Liver (tissue), 3 donors: Measurements from ENCODE around the gene PHGDH.

Experiments used
- EGR1 ChIP-seq, 2 donors: IDR thresholded peaks; 2 replicates each; pipeline ENCODE4 v1.6.1; 2016 to 2018; ENCODE audit warnings: antibody characterized with exemption in 2 of 2, low read depth in 2 of 2
- GABPA ChIP-seq, 2 donors: IDR thresholded peaks in 1 of 2; conservative IDR thresholded peaks in 1 of 2; 2 replicates each; pipeline ENCODE4 v1.6.1; 2016; ENCODE audit warnings: antibody characterized with exemption in 2 of 2, mild to moderate bottlenecking in 1 of 2, moderate library complexity in 1 of 2
- MAX ChIP-seq: IDR thresholded peaks from 2 replicates; pipeline ENCODE4 v1.6.1; 2016; ENCODE audit warnings: antibody characterized with exemption
- NR2F2 ChIP-seq: IDR thresholded peaks from 2 replicates; pipeline ENCODE4 v1.6.1; 2016; ENCODE audit warnings: antibody characterized with exemption
- RAD21 ChIP-seq, 2 donors: IDR thresholded peaks; 2 replicates each; pipeline ENCODE4 v1.6.1; 2016; ENCODE audit warnings: antibody characterized with exemption in 2 of 2, mild to moderate bottlenecking in 2 of 2
- TAF1 ChIP-seq: conservative IDR thresholded peaks from 2 replicates; pipeline ENCODE4 v1.6.1; 2016; ENCODE audit warnings: antibody characterized with exemption, mild to moderate bottlenecking
- TF ChIP-seq, protein P1 (sequence below): fragments of 150-350 bp; IDR thresholded peaks from 2 replicates; pipeline ENCODE4 v1.5.1; 2017; ENCODE audit warnings: improper control_type of control experiment, low read depth, low read length; ENCODE audit not compliant: missing input control
- TF ChIP-seq, protein P2 (sequence below): IDR thresholded peaks from 2 replicates; pipeline ENCODE4 v1.6.1; 2016; ENCODE audit warnings: antibody characterized with exemption, mild to moderate bottlenecking
- donor health status: healthy.
- donor health status: healthy.

- TF ChIP-seq GABPA (IDR thresholded peaks at IDR 0.05 in 1 of 2, conservative IDR thresholded peaks at IDR 0.05 in 1 of 2), result no peak
- TF ChIP-seq, protein P1, sequence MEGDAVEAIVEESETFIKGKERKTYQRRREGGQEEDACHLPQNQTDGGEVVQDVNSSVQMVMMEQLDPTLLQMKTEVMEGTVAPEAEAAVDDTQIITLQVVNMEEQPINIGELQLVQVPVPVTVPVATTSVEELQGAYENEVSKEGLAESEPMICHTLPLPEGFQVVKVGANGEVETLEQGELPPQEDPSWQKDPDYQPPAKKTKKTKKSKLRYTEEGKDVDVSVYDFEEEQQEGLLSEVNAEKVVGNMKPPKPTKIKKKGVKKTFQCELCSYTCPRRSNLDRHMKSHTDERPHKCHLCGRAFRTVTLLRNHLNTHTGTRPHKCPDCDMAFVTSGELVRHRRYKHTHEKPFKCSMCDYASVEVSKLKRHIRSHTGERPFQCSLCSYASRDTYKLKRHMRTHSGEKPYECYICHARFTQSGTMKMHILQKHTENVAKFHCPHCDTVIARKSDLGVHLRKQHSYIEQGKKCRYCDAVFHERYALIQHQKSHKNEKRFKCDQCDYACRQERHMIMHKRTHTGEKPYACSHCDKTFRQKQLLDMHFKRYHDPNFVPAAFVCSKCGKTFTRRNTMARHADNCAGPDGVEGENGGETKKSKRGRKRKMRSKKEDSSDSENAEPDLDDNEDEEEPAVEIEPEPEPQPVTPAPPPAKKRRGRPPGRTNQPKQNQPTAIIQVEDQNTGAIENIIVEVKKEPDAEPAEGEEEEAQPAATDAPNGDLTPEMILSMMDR, result no peak
- TF ChIP-seq, protein P2, sequence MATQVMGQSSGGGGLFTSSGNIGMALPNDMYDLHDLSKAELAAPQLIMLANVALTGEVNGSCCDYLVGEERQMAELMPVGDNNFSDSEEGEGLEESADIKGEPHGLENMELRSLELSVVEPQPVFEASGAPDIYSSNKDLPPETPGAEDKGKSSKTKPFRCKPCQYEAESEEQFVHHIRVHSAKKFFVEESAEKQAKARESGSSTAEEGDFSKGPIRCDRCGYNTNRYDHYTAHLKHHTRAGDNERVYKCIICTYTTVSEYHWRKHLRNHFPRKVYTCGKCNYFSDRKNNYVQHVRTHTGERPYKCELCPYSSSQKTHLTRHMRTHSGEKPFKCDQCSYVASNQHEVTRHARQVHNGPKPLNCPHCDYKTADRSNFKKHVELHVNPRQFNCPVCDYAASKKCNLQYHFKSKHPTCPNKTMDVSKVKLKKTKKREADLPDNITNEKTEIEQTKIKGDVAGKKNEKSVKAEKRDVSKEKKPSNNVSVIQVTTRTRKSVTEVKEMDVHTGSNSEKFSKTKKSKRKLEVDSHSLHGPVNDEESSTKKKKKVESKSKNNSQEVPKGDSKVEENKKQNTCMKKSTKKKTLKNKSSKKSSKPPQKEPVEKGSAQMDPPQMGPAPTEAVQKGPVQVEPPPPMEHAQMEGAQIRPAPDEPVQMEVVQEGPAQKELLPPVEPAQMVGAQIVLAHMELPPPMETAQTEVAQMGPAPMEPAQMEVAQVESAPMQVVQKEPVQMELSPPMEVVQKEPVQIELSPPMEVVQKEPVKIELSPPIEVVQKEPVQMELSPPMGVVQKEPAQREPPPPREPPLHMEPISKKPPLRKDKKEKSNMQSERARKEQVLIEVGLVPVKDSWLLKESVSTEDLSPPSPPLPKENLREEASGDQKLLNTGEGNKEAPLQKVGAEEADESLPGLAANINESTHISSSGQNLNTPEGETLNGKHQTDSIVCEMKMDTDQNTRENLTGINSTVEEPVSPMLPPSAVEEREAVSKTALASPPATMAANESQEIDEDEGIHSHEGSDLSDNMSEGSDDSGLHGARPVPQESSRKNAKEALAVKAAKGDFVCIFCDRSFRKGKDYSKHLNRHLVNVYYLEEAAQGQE, result no peak
- no peak for TF ChIP-seq EGR1 (IDR thresholded peaks at IDR 0.05; ENCODE audit: low read depth in 2 of 2)
- TF ChIP-seq MAX, result no peak
- TF ChIP-seq RAD21 (IDR thresholded peaks at IDR 0.05), result no peak
- no peak for TF ChIP-seq TAF1
- TF ChIP-seq NR2F2, result no peak
These were observed 16.3 kb downstream of the PHGDH start for GRCh38 chr1:119727991-119728390.
